ENCODE data around the gene APBA2.

The APBA2 gene

GRCh38 chr15:29059871-29060640 is 174.3 kb downstream of the APBA2 start:
- no peak overlapping the region for H3K27ac Mint-ChIP-seq
- H3K36me3 Mint-ChIP-seq (ENCODE audit: low read depth) = peaks cover 31% of the 10 kb centered on the region
- H3K27me3 Mint-ChIP-seq (ENCODE audit: low read depth, poor library complexity) = peaks cover 10% of the 10 kb centered on the region
- TF ChIP-seq CTCF (IDR thresholded peaks at IDR 0.05) = no peak
- peaks cover 14% of the 10 kb centered on the region for H3K9me3 Mint-ChIP-seq
- peaks cover 24% of the 10 kb centered on the region for H3K4me1 Mint-ChIP-seq
- H3K4me3 Mint-ChIP-seq = no peak overlapping the region
- DNase-seq = no peak

GRCh38 chr15:29061746-29062145 is 176.0 kb downstream of the APBA2 start:
- TF ChIP-seq CTCF (IDR thresholded peaks at IDR 0.05) = no peak
- no peak for DNase-seq
- peaks cover 14% of the 10 kb centered on the region for H3K9me3 Mint-ChIP-seq
- peaks cover 12% of the 10 kb centered on the region for H3K4me1 Mint-ChIP-seq
- no peak overlapping the region for H3K4me3 Mint-ChIP-seq
- H3K27me3 Mint-ChIP-seq (ENCODE audit: low read depth, poor library complexity) = peaks cover 12% of the 10 kb centered on the region
- peaks cover 25% of the 10 kb centered on the region for H3K36me3 Mint-ChIP-seq (ENCODE audit: low read depth)
- H3K27ac Mint-ChIP-seq = no peak overlapping the region

GRCh38 chr15:29062179-29062591 is 176.4 kb downstream of the APBA2 start:
- DNase-seq = no peak
- Mint-ChIP-seq H3K4me1 (peaks cover 16% of the 10 kb centered on the region), H3K9me3 (peaks cover 14% of the 10 kb centered on the region), H3K4me3 (no peak overlapping the region), H3K36me3 (ENCODE audit: low read depth) (peaks cover 29% of the 10 kb centered on the region), H3K27ac (no peak overlapping the region), H3K27me3 (ENCODE audit: low read depth, poor library complexity) (peaks cover 12% of the 10 kb centered on the region)
- TF ChIP-seq CTCF (IDR thresholded peaks at IDR 0.05) = no peak

DNA sequence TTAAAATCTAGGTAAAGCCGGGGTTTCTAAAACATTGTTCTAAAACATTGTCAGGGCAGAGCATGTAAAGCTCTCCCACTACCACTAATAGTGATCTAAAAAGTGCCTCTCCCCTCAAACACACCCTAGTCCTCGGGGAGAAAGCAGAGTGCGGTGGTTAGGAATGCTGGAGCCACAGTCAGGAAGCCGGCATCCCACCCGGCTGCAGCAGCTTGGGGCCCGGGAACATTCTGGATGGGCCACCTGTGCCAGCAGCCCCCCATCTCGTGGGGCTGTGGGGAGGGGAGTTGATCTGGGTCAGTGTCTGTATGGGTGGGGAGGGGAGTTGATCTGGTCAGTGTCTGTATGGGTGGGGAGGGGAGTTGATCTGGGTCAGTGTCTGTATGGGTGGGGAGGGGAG is 176.9 kb downstream of the APBA2 start:
- TF ChIP-seq CTCF (IDR thresholded peaks at IDR 0.05) = no peak
- H3K27me3 Mint-ChIP-seq (ENCODE audit: low read depth, poor library complexity) = peaks cover 12% of the 10 kb centered on the region
- H3K4me1 Mint-ChIP-seq = peaks cover 18% of the 10 kb centered on the region
- no peak overlapping the region for H3K27ac Mint-ChIP-seq
- peaks cover 30% of the 10 kb centered on the region for H3K36me3 Mint-ChIP-seq (ENCODE audit: low read depth)
- H3K9me3 Mint-ChIP-seq = peaks cover 14% of the 10 kb centered on the region
- no peak overlapping the region for H3K4me3 Mint-ChIP-seq
- DNase-seq = no peak

DNA sequence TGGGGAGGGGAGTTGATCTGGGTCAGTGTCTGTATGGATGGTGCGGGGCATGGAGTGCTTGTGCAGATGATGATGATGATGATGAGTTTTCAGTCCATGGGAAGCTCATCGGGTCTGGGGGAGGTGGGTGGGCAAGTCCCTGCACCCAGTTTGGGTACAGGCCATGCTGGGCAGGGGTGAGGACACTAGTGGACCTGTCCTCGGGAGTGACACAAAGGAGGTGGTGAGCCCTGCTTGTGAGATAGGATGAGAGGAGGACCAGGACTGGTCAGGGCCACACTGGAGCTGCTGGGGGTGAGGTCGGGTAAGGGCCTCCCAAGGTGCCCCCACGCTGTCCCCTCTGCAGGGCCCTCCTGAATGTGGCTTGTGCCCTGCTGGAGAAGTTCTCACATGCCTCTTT is 177.9 kb downstream of the APBA2 start:
- Mint-ChIP-seq H3K9me3 (peaks cover 15% of the 10 kb centered on the region), H3K36me3 (ENCODE audit: low read depth) (peaks cover 20% of the 10 kb centered on the region), H3K4me1 (peaks cover 23% of the 10 kb centered on the region), H3K27me3 (ENCODE audit: low read depth, poor library complexity) (peaks cover 7% of the 10 kb centered on the region), H3K27ac (no peak overlapping the region), H3K4me3 (no peak overlapping the region)
- DNase-seq = no peak
- TF ChIP-seq CTCF (IDR thresholded peaks at IDR 0.05) = no peak

DNA sequence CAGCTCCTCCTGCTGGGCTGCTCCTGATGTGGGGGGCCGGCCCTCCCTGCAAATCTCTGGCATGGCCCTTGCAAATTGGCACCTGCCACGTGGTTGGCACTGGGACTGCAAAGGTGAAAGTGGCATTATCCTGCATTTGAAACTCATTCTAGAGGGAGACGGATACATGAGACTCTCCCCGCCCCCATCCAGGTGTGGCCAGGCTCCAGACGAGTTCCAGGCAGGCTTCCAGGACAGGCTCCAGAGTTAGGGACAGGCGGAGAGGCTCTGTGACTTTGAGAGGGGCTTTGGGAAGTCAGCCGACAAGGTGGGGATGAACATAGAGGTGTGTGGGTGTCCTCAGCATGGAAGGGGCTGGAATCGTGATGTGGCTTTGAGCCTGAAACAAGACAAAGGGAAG is 178.5 kb downstream of the APBA2 start:
- Mint-ChIP-seq H3K4me3 (no peak overlapping the region), H3K27ac (no peak overlapping the region), H3K27me3 (ENCODE audit: low read depth, poor library complexity) (peaks cover 6% of the 10 kb centered on the region), H3K9me3 (peaks cover 16% of the 10 kb centered on the region), H3K4me1 (peaks cover 23% of the 10 kb centered on the region), H3K36me3 (ENCODE audit: low read depth) (peaks cover 20% of the 10 kb centered on the region)
- no peak for DNase-seq
- no peak for TF ChIP-seq CTCF (IDR thresholded peaks at IDR 0.05)
